B cell (primary cell): ENCODE results near the gene PPP3CA. TPM values are rescaled to one million over a fixed set of nuclear protein-coding genes. Genes with fewer than 3 reads are reported as not detected.

ENCODE experiments used
- ATAC-seq: fragments of 200-7000 bp; cut with Tn5 transposase; one replicate; pipeline ENCODE4 v1.10.0; 2021; ENCODE audit warnings: low read depth, mild to moderate bottlenecking, moderate number of reproducible peaks, moderate library complexity
- CTCF ChIA-PET: fragments of 350-600 bp; sonication (Branson Sonifier 250); formaldehyde crosslinking; loops from one replicate; lab custom pipeline; 2021; ENCODE audit warnings: antibody characterized with exemption, inconsistent platforms; lab: Charles Lee
- POLR2A ChIA-PET: fragments of 350-600 bp; sonication (Branson Sonifier 250); formaldehyde crosslinking; loops from one replicate; lab custom pipeline; 2021; ENCODE audit warnings: antibody characterized with exemption; lab: Charles Lee
- DNase-seq: peaks from one replicate; pipeline ENCODE4 v3.0.0; 2013
- H2AFZ ChIP-seq: 2 replicates; pipeline ENCODE4 v1.6.1; 2012; ENCODE audit warnings: mild to moderate bottlenecking, low read depth, low read length; ENCODE audit not compliant: insufficient read depth, poor library complexity, severe bottlenecking
- H3K27ac ChIP-seq, 2 donors: 1 replicate in 1 of 2; 2 replicates in 1 of 2; pipeline ENCODE4 v1.5.1; 2012 to 2013; ENCODE audit warnings: low read length in 2 of 2, mild to moderate bottlenecking in 2 of 2, moderate library complexity in 1 of 2
- H3K27me3 ChIP-seq, 4 experiments: fragments of 200-600 bp in 1 of 4; sonication (generic) in 1 of 4; replicated peaks in 1 of 4; 1 replicate in 2 of 4; 2 replicates in 2 of 4; pipeline versions ENCODE4 v1.6.1 to v1.7.0; 2013 to 2016; ENCODE audit warnings: low read length in 3 of 4, mild to moderate bottlenecking in 2 of 4, mixed read lengths in 1 of 4, moderate library complexity in 1 of 4; ENCODE audit not compliant: insufficient read depth in 4 of 4, control insufficient read depth in 3 of 4; ENCODE audit errors: control extremely low read depth in 1 of 4
- H3K36me3 ChIP-seq, 2 experiments: replicated peaks in 1 of 2; 1 replicate in 1 of 2; 2 replicates in 1 of 2; pipeline versions ENCODE4 v1.6.1 to v1.7.1; 2013; ENCODE audit warnings: low read length in 1 of 2; ENCODE audit not compliant: insufficient read depth in 2 of 2, control insufficient read depth in 1 of 2; ENCODE audit errors: control extremely low read depth in 1 of 2, extremely low read depth in 1 of 2
- H3K4me1 ChIP-seq, 2 donors: fragments of 200-600 bp in 1 of 2; sonication (generic) in 1 of 2; 1 replicate in 1 of 2; 2 replicates in 1 of 2; pipeline versions ENCODE4 v1.5.1 to v1.6.1; 2013 to 2017; ENCODE audit warnings: low read length in 2 of 2; ENCODE audit not compliant: control insufficient read depth in 2 of 2, insufficient read depth in 2 of 2
- H3K4me2 ChIP-seq: replicated peaks from 2 replicates; pipeline ENCODE3; 2012; ENCODE audit warnings: mild to moderate bottlenecking, low read depth, low read length; ENCODE audit not compliant: poor library complexity, severe bottlenecking
- H3K4me3 ChIP-seq, 5 experiments: fragments of 200-600 bp in 1 of 5; sonication (generic) in 1 of 5; 1 replicate in 3 of 5; 2 replicates in 2 of 5; pipeline versions ENCODE4 v1.5.1 to v1.7.0; 2011 to 2016; ENCODE audit warnings: low read length in 4 of 5, mild to moderate bottlenecking in 4 of 5, low read depth in 2 of 5, control low read depth in 1 of 5, moderate library complexity in 1 of 5; ENCODE audit not compliant: insufficient read depth in 1 of 5; ENCODE audit errors: control extremely low read depth in 1 of 5, extremely low read depth in 1 of 5
- H3K79me2 ChIP-seq: fragments of 200-600 bp; sonication (generic); one replicate; pipeline ENCODE4 v1.6.0; 2016; ENCODE audit warnings: low read length; ENCODE audit not compliant: control insufficient read depth, insufficient read depth
- H3K9ac ChIP-seq: fragments of 200-600 bp; sonication (generic); 2 replicates; pipeline ENCODE4 v1.6.1; 2017; ENCODE audit warnings: mild to moderate bottlenecking, low read length, moderate library complexity
- H3K9me3 ChIP-seq, 3 donors: one replicate each; pipeline versions ENCODE4 v1.6.1 to v1.7.1; 2013; ENCODE audit warnings: low read length in 2 of 3; ENCODE audit not compliant: control insufficient read depth in 2 of 3, insufficient read depth in 1 of 3; ENCODE audit errors: control extremely low read depth in 1 of 3
- H4K20me1 ChIP-seq: 2 replicates; pipeline ENCODE4 v1.6.0; 2012; ENCODE audit warnings: mild to moderate bottlenecking, low read length; ENCODE audit not compliant: insufficient read depth, control insufficient read depth, poor library complexity, severe bottlenecking
- H3K27ac Mint-ChIP-seq: one replicate; pipeline ENCODE4 v1.8.0; 2021; ENCODE audit warnings: mixed read lengths
- H3K27me3 Mint-ChIP-seq: one replicate; pipeline ENCODE4 v1.8.0; 2021; ENCODE audit warnings: mixed read lengths
- H3K4me1 Mint-ChIP-seq: one replicate; pipeline ENCODE4 v1.8.0; 2021; ENCODE audit warnings: mixed read lengths
- H3K4me3 Mint-ChIP-seq: one replicate; pipeline ENCODE4 v1.8.0; 2021; ENCODE audit warnings: mixed read lengths
- H3K9me3 Mint-ChIP-seq: one replicate; pipeline ENCODE4 v1.8.0; 2022; ENCODE audit warnings: mixed read lengths; ENCODE audit not compliant: insufficient read depth
- EZH2 ChIP-seq: IDR thresholded peaks from 2 replicates; pipeline ENCODE4 v1.6.1; 2012; ENCODE audit warnings: borderline replicate concordance, low read depth, mild to moderate bottlenecking, moderate library complexity, low read length; ENCODE audit not compliant: insufficient read depth, poor library complexity, severe bottlenecking
- WGBS: methylation state at CpG from one replicate; pipeline ENCODE4 v1.1.5; 2013; ENCODE audit warnings: missing lambda C conversion rate; ENCODE audit not compliant: insufficient coverage; 5-methylcytosine and 5-hydroxymethylcytosine counted together
- intact Hi-C: fragments of 100-400 bp; cut with micrococcal nuclease; formaldehyde crosslinking; loops from one replicate; pipeline ENCODE4 v1.10.0; 2022
- polyA plus RNA-seq: library from polyadenylated mRNA; depleted of rRNA; stranded (reverse); fragments of >200 nt; gene quantifications from 2 replicates; pipeline ENCODE4 v1.2.3, GENCODE V29; 2012
- total RNA-seq, 2 donors: library from RNA; stranded (reverse); fragments of 120-200 nt in 1 of 2; gene quantifications; 1 replicate in 1 of 2; 2 replicates in 1 of 2; pipeline versions ENCODE4 v1.2.3 to v1.2.4, GENCODE V29; 2013 to 2022
- TF ChIP-seq, protein P1 (sequence below): fragments of 200-600 bp; IDR thresholded peaks from one replicate; pipeline ENCODE4 v1.8.0; 2022; ENCODE audit warnings: antibody characterized with exemption, mild to moderate bottlenecking

PPP3CA gene
- total and polyA plus RNA-seq, 2 donors (not counting 1 experiment from before 2014, with no cell fraction given), result 14.3 to 85.1 TPM

DNA sequence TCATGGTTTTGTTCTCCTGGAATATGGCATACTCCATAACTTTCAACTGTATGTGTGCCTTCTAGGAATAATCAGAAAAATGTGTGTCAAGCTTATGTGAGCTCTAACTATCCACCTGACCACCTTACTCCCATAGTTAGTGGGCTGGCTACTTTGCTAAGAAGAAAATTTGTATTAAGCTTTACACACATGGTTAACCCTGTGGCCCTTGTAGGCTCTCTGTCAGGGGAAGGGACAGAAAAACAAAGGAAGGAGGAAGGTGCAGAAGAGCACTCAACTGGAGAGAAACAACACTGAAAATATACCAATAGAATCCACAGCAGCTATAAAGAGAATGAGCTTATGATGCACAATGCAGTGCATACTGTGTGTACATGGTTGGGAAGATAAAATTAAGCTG lies 84.6 kb downstream of the PPP3CA start:
- intact Hi-C loops, result loop anchor here (5.0 kb wide), 1 partner anchor 85 kb away; the partner anchor contains the start of gene PPP3CA
- ATAC-seq, result peak; percentile 86

DNA sequence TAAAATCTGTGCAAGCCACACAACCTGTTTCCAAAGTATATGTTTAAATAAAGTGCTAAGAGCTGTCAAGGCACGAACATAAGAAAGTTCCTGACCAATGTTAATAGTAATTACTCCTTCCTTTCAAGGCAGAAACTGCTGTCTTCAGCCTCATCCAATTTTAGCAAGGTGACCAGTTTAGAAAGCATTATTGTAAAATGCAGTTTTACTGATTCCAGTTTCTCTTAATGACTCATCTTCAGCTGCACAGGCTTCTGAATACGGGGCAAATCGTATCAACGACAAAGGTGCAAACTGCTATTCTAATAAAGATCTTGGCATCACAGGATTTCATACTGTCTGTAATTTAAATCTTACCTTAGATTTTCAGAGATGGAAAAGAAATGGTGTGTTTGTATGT lies 87.5 kb downstream of the PPP3CA start:
- POLR2A ChIA-PET, result interaction anchor here (1.9 kb wide), 1 partner anchor 87 kb away, joined by 6 read pairs; the partner anchor contains the start of gene PPP3CA
- TF ChIP-seq, protein P1, sequence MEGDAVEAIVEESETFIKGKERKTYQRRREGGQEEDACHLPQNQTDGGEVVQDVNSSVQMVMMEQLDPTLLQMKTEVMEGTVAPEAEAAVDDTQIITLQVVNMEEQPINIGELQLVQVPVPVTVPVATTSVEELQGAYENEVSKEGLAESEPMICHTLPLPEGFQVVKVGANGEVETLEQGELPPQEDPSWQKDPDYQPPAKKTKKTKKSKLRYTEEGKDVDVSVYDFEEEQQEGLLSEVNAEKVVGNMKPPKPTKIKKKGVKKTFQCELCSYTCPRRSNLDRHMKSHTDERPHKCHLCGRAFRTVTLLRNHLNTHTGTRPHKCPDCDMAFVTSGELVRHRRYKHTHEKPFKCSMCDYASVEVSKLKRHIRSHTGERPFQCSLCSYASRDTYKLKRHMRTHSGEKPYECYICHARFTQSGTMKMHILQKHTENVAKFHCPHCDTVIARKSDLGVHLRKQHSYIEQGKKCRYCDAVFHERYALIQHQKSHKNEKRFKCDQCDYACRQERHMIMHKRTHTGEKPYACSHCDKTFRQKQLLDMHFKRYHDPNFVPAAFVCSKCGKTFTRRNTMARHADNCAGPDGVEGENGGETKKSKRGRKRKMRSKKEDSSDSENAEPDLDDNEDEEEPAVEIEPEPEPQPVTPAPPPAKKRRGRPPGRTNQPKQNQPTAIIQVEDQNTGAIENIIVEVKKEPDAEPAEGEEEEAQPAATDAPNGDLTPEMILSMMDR, result no peak
- TF ChIP-seq EZH2, result no peak
- CTCF ChIA-PET, result interaction anchor here (1.8 kb wide), 2 partner anchors 20 to 470 kb away, joined by 3 to 5 read pairs; no protein-coding TSS in a partner anchor
- peak overlapping the region; percentile 17 for H3K4me2 ChIP-seq
- H3K9ac ChIP-seq, result peak overlapping the region; percentile 6
- no peaks in the 10 kb centered on the region for H3K36me3 ChIP-seq
- Mint-ChIP-seq H3K4me1 (peaks cover 88% of the 10 kb centered on the region), H3K9me3 (peaks cover 2% of the 10 kb centered on the region), H3K27ac (peak overlapping the region; percentile 46), H3K4me3 (peak overlapping the region; percentile 11), H3K27me3 (no peaks in the 10 kb centered on the region)
- no peak overlapping the region for H3K4me3 ChIP-seq
- DNase-seq (no peak), ATAC-seq (no peak)
- intact Hi-C loops, result loop anchor here (2.0 to 5.0 kb wide), 2 partner anchors 15 to 87 kb away; partner anchors contain the start of gene PPP3CA
- peak overlapping the region in 1 of 2 donors; percentile 74 for H3K27ac ChIP-seq
- peaks cover 82% of the 10 kb centered on the region for H3K79me2 ChIP-seq
- H3K4me1 ChIP-seq, result peaks cover 36 to 74% of the 10 kb centered on the region in 2 donors
- no CpG with 5 or more reads among the region's 4 CpGs for WGBS
- peaks cover 59% of the 10 kb centered on the region for H4K20me1 ChIP-seq
- no peaks in the 10 kb centered on the region for H3K9me3 ChIP-seq
- no peak overlapping the region for H2AFZ ChIP-seq
- no peaks in the 10 kb centered on the region for H3K27me3 ChIP-seq

More for the DNA sequence above, 84.6 kb downstream of the PPP3CA start:
- H3K4me1 ChIP-seq, result peaks cover 45 to 89% of the 10 kb centered on the region in 2 donors
- POLR2A ChIA-PET, result no interaction called here
- no peaks in the 10 kb centered on the region for H3K36me3 ChIP-seq
- H3K9me3 Mint-ChIP-seq, result peaks cover 2% of the 10 kb centered on the region
- H3K4me2 ChIP-seq, result peak overlapping the region; percentile 55
- peak overlapping the region; percentile 76 for H3K27ac Mint-ChIP-seq
- peak overlapping the region; percentile 19 for H3K9ac ChIP-seq
- peak overlapping the region in 1 of 5 experiments; percentile 21 for H3K4me3 ChIP-seq
- DNase-seq, result peak; percentile 46
- no peaks in the 10 kb centered on the region for H3K9me3 ChIP-seq
- peaks cover 88% of the 10 kb centered on the region for H3K4me1 Mint-ChIP-seq
- no peaks in the 10 kb centered on the region for H3K27me3 ChIP-seq
- TF ChIP-seq EZH2, result no peak
- TF ChIP-seq, protein P1, result no peak
- H3K79me2 ChIP-seq, result peaks cover 84% of the 10 kb centered on the region
- H4K20me1 ChIP-seq, result peaks cover 62% of the 10 kb centered on the region
- H3K4me3 Mint-ChIP-seq, result peak overlapping the region; percentile 61
- no peaks in the 10 kb centered on the region for H3K27me3 Mint-ChIP-seq
- peak overlapping the region in 1 of 2 donors; percentile 47 for H3K27ac ChIP-seq
- H2AFZ ChIP-seq, result no peak overlapping the region
- CTCF ChIA-PET, result interaction anchor here (1.2 kb wide), 1 partner anchor 334 kb away, joined by 3 read pairs; no protein-coding TSS in a partner anchor
